Activated B cell treated with CpG ODN at 0.5 μM for 24 hours (primary cell): ENCODE measurements around the gene NIPBL. TPM values are rescaled to one million over a fixed set of nuclear protein-coding genes. Genes with fewer than 3 reads are reported as not detected.

Experiments
- ATAC-seq: fragments of 200-7000 bp; cut with Tn5 transposase; one replicate; pipeline ENCODE4 v1.10.0; 2021; ENCODE audit warnings: low read depth, mild to moderate bottlenecking, moderate library complexity
- CTCF ChIA-PET: fragments of 350-600 bp; sonication (Branson Sonifier 250); formaldehyde crosslinking; loops from one replicate; lab custom pipeline; 2021; ENCODE audit warnings: antibody characterized with exemption; lab: Charles Lee
- POLR2A ChIA-PET: fragments of 350-600 bp; sonication (Branson Sonifier 250); formaldehyde crosslinking; loops from one replicate; lab custom pipeline; 2021; ENCODE audit warnings: antibody characterized with exemption; lab: Charles Lee
- DNase-seq: peaks from one replicate; pipeline ENCODE4 v3.0.0; 2022
- H3K27ac Mint-ChIP-seq: one replicate; pipeline ENCODE4 v1.8.0; 2020; ENCODE audit warnings: mixed read lengths
- H3K27me3 Mint-ChIP-seq: one replicate; pipeline ENCODE4 v1.8.0; 2021; ENCODE audit warnings: mixed read lengths
- H3K36me3 Mint-ChIP-seq: one replicate; pipeline ENCODE4 v1.8.0; 2021; ENCODE audit warnings: low read depth, mixed read lengths
- H3K4me1 Mint-ChIP-seq: one replicate; pipeline ENCODE4 v1.8.0; 2021; ENCODE audit warnings: mixed read lengths
- H3K4me3 Mint-ChIP-seq: one replicate; pipeline ENCODE4 v1.8.0; 2020; ENCODE audit warnings: mild to moderate bottlenecking, mixed read lengths
- H3K9me3 Mint-ChIP-seq: one replicate; pipeline ENCODE4 v1.8.0; 2020; ENCODE audit warnings: mixed read lengths
- intact Hi-C: fragments of 100-400 bp; cut with micrococcal nuclease; formaldehyde crosslinking; loops from one replicate; pipeline ENCODE4 v1.15.1; 2024
- total RNA-seq: library from RNA; stranded (reverse); gene quantifications from 2 replicates; pipeline ENCODE4 v1.2.3, GENCODE V29; 2022
- TF ChIP-seq, protein P1 (sequence below): fragments of 200-600 bp; IDR thresholded peaks from one replicate; pipeline ENCODE4 v1.8.0; 2022; ENCODE audit warnings: antibody characterized with exemption, mild to moderate bottlenecking

Gene NIPBL
- total RNA-seq, 1 donor from 2014 or later, result 82.5 TPM

DNA sequence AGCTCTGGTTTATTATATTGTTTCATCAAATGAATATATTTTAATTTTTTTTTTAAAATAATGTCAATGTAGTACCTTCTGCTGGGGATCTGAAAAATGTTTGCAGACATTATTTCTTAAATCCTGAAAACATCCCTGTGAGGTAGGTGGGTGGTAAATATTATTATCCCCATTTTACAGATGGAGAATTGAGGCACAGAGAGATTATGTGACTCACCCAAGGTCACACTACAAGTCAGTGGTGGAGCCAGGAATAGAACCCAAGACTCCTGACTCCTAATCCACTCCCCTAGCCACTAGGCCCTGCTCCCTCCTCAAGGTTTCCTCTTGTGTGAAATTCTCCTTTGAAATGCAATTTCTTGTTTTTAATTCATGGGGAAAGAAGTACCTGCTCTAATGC lies 171.4 kb downstream of the NIPBL start:
- ChIA-PET POLR2A (no interaction called here), CTCF (no interaction called here)
- TF ChIP-seq, protein P1, sequence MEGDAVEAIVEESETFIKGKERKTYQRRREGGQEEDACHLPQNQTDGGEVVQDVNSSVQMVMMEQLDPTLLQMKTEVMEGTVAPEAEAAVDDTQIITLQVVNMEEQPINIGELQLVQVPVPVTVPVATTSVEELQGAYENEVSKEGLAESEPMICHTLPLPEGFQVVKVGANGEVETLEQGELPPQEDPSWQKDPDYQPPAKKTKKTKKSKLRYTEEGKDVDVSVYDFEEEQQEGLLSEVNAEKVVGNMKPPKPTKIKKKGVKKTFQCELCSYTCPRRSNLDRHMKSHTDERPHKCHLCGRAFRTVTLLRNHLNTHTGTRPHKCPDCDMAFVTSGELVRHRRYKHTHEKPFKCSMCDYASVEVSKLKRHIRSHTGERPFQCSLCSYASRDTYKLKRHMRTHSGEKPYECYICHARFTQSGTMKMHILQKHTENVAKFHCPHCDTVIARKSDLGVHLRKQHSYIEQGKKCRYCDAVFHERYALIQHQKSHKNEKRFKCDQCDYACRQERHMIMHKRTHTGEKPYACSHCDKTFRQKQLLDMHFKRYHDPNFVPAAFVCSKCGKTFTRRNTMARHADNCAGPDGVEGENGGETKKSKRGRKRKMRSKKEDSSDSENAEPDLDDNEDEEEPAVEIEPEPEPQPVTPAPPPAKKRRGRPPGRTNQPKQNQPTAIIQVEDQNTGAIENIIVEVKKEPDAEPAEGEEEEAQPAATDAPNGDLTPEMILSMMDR, result no peak
- Mint-ChIP-seq H3K27me3 (no peaks in the 10 kb centered on the region), H3K4me3 (no peak overlapping the region), H3K4me1 (no peaks in the 10 kb centered on the region), H3K9me3 (no peaks in the 10 kb centered on the region), H3K27ac (no peak overlapping the region), H3K36me3 (peaks cover 69% of the 10 kb centered on the region)
- ATAC-seq (no peak), DNase-seq (no peak)
- intact Hi-C loops, result no loop called here

- ATAC-seq (no peak), DNase-seq (no peak)
- TF ChIP-seq, protein P1, result no peak
- no peaks in the 10 kb centered on the region for H3K9me3 Mint-ChIP-seq
- CTCF ChIA-PET, result no interaction called here
- H3K36me3 Mint-ChIP-seq, result peaks cover 78% of the 10 kb centered on the region
- no peak overlapping the region for H3K4me3 Mint-ChIP-seq
- POLR2A ChIA-PET, result no interaction called here
- no peaks in the 10 kb centered on the region for H3K27me3 Mint-ChIP-seq
- H3K4me1 Mint-ChIP-seq, result no peaks in the 10 kb centered on the region
- no peak overlapping the region for H3K27ac Mint-ChIP-seq
- intact Hi-C loops, result no loop called here
Measured at GRCh38 chr5:37054391-37054790, 177.8 kb downstream of the NIPBL start.

- TF ChIP-seq, protein P1, result no peak
- CTCF ChIA-PET, result no interaction called here
- DNase-seq, result no peak
- no peak for ATAC-seq
- Mint-ChIP-seq H3K4me1 (no peaks in the 10 kb centered on the region), H3K36me3 (peaks cover 79% of the 10 kb centered on the region), H3K4me3 (no peak overlapping the region), H3K27me3 (no peaks in the 10 kb centered on the region), H3K9me3 (no peaks in the 10 kb centered on the region), H3K27ac (no peak overlapping the region)
- intact Hi-C loops, result loop anchor here (5.0 kb wide), 1 partner anchor 38 kb away; no protein-coding TSS in a partner anchor
- POLR2A ChIA-PET, result no interaction called here
Measured at GRCh38 chr5:37055383-37055990, 178.9 kb downstream of the NIPBL start.

DNA sequence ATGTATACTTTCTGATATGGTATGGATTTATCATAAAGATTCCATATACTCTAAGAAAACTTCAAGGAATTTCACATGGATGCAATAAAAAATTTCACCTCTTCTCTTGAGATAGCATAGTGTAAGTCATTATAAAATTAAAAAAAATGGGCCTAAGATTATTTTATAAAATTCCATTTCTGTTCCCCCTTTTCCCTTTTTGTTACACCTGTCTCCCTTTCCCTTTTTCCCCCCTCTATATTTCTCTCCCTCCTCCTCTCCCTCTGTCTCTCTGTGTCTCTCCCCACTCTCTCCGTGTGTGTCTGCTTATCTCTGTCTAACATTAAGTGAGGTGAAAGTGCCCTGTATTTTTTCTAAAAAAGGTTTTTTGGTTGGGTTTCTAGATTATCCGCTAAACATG lies 180.2 kb downstream of the NIPBL start:
- TF ChIP-seq, protein P1, result no peak
- ATAC-seq (no peak), DNase-seq (no peak)
- ChIA-PET POLR2A (no interaction called here), CTCF (no interaction called here)
- H3K27me3 Mint-ChIP-seq, result no peaks in the 10 kb centered on the region
- intact Hi-C loops, result loop anchor here (5.0 kb wide), 1 partner anchor 39 kb away; no protein-coding TSS in a partner anchor
- no peak overlapping the region for H3K27ac Mint-ChIP-seq
- peaks cover 78% of the 10 kb centered on the region for H3K36me3 Mint-ChIP-seq
- H3K4me3 Mint-ChIP-seq, result no peak overlapping the region
- no peaks in the 10 kb centered on the region for H3K9me3 Mint-ChIP-seq
- H3K4me1 Mint-ChIP-seq, result no peaks in the 10 kb centered on the region

GRCh38 chr5:37060030-37060429 lies 183.5 kb downstream of the NIPBL start:
- Mint-ChIP-seq H3K36me3 (peaks cover 80% of the 10 kb centered on the region), H3K27ac (no peak overlapping the region), H3K4me1 (no peaks in the 10 kb centered on the region), H3K9me3 (no peaks in the 10 kb centered on the region), H3K4me3 (no peak overlapping the region), H3K27me3 (no peaks in the 10 kb centered on the region)
- DNase-seq (no peak), ATAC-seq (no peak)
- intact Hi-C loops, result loop anchor here (10.0 kb wide), 1 partner anchor 1135 kb away; no protein-coding TSS in a partner anchor
- TF ChIP-seq, protein P1, result no peak
- ChIA-PET CTCF (no interaction called here), POLR2A (no interaction called here)
